ENCODE measurements around the gene NSMF. TPM values are rescaled to one million over a fixed set of nuclear protein-coding genes. Genes with fewer than 3 reads are reported as not detected.

Gene NSMF
- total and polyA plus RNA-seq, 2 of the 8 experiments (the other 6 are each of a cell fraction or from before 2014, with no cell fraction given), result 56.7 to 65.1 TPM

DNA sequence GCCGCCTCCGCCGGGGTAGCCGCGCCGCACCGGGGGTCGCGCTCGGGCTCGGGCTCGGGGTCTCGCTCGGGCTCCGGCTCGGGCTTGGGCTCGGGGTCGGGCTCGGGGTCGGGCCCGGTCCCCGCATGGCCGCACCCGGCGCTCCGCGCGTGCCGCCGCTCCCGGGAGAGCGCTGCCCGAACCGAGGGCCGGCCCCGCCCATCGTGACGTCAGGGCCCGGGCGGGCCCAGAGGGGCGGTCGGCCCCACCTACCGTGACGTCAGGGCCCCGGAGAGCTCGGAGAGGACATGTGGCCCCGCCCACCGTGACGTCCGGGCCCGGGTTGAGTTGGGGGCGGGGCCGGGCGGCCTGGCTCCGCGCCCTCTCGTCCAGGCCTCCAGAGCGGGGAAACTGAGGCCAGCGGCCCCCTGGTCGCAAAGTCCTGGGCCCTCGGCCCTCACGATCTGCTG lies at the start of gene NSMF (continued):
- TF ChIP-seq GTF2F1 (IDR thresholded peaks at IDR 0.05; ENCODE audit: borderline replicate concordance, low read depth, low read length) (no peak), EZH2 (IDR thresholded peaks at IDR 0.05; ENCODE audit: low read depth, low read length, severe bottlenecking) (no peak), SAP30 (IDR thresholded peaks at IDR 0.05; ENCODE audit: insufficient read depth, insufficient replicate concordance, low read length) (no peak), SIRT6 (IDR thresholded peaks at IDR 0.05; ENCODE audit: low read length) (no peak), ZNF274 (IDR thresholded peaks at IDR 0.05; ENCODE audit: borderline replicate concordance, extremely low read depth, low read length) (no peak), CTBP2 (IDR thresholded peaks at IDR 0.05; ENCODE audit: borderline replicate concordance, insufficient read depth, insufficient read length, low read length) (no peak), BCL11A (IDR thresholded peaks at IDR 0.05; ENCODE audit: low read depth in 2 of 2, low read length in 2 of 2) (no peak), MAFK (IDR thresholded peaks at IDR 0.05; ENCODE audit: low read depth, low read length) (no peak), SIN3A (conservative IDR thresholded peaks at IDR 0.05 in 1 of 2, IDR thresholded peaks at IDR 0.05 in 1 of 2; ENCODE audit: low read depth in 1 of 2, low read length in 2 of 2) (no peak), NRF1 (IDR thresholded peaks at IDR 0.05; ENCODE audit: low read depth, low read length) (no peak), JUND (IDR thresholded peaks at IDR 0.05; ENCODE audit: low read length) (peak; percentile 20; the same call in 1 of the 2 replicates), SP4 (IDR thresholded peaks at IDR 0.05; ENCODE audit: low read length) (peak; percentile 58; the same call in 1 of the 2 replicates), CREB1 (IDR thresholded peaks at IDR 0.05) (peak; percentile 87), BACH1 (IDR thresholded peaks at IDR 0.05; ENCODE audit: low read length) (no peak), GABPA (IDR thresholded peaks at IDR 0.05; ENCODE audit: borderline replicate concordance, insufficient read depth, low read length) (no peak), POLR2A (IDR thresholded peaks at IDR 0.05; ENCODE audit: control extremely low read depth in 1 of 2, low read depth in 2 of 2, low read length in 2 of 2) (peak in 1 of 2 experiments; percentile 68; a peak in 2 of 3 replicates), NANOG (IDR thresholded peaks at IDR 0.05; ENCODE audit: insufficient read depth, low read depth, low read length, poor library complexity, severe bottlenecking) (no peak), RNF2 (IDR thresholded peaks at IDR 0.05; ENCODE audit: borderline replicate concordance, low read depth, low read length, missing control alignments, poor library complexity, severe bottlenecking) (no peak), CEBPB (IDR thresholded peaks at IDR 0.05; ENCODE audit: low read depth, low read length) (no peak), TAF7 (optimal IDR thresholded peaks at IDR 0.05; ENCODE audit: borderline replicate concordance, low read depth, low read length) (no peak), CHD2 (IDR thresholded peaks at IDR 0.05; ENCODE audit: low read length) (no peak), RXRA (IDR thresholded peaks at IDR 0.05; ENCODE audit: insufficient read depth, low read depth, low read length) (no peak), TAF1 (IDR thresholded peaks at IDR 0.05; ENCODE audit: low read depth, low read length) (0 out of 2 replicates have a peak, but pooled peaks have one; percentile 40), KDM4A (IDR thresholded peaks at IDR 0.05; ENCODE audit: low read depth, low read length, severe bottlenecking) (peak; percentile 41)
- TF ChIP-seq, protein P1, sequence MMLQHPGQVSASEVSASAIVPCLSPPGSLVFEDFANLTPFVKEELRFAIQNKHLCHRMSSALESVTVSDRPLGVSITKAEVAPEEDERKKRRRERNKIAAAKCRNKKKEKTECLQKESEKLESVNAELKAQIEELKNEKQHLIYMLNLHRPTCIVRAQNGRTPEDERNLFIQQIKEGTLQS (IDR thresholded peaks at IDR 0.05; ENCODE audit: insufficient read depth, low read depth, low read length), result no peak

Measured in H1 (cell line).